Small intestine (tissue), 16 donors: ENCODE results near the gene TIGD1. TPM values are rescaled to one million over a fixed set of nuclear protein-coding genes. Genes with fewer than 3 reads are reported as not detected.

ENCODE experiments used
- DNase-seq, 2 donors: peaks; one replicate each; pipeline versions ENCODE4 v3.0.0 to v3.0.0-alpha.2; 2013
- FAIRE-seq: peaks from 2 replicates; lab custom pipeline; 2012; peaks lifted over from hg19 to GRCh38; lab: Jason Lieb, UNC
- H3K27ac ChIP-seq, 3 donors: one replicate each; pipeline ENCODE4 v1.5.1; 2013; ENCODE audit warnings: low read length in 2 of 3, mild to moderate bottlenecking in 2 of 3, control low read depth in 1 of 3, inconsistent platforms in 1 of 3, low read depth in 1 of 3, moderate library complexity in 1 of 3
- H3K27me3 ChIP-seq, 3 donors: one replicate each; pipeline ENCODE4 v1.6.1; 2013; ENCODE audit warnings: low read length in 3 of 3, inconsistent platforms in 1 of 3; ENCODE audit not compliant: control insufficient read depth in 3 of 3, insufficient read depth in 3 of 3
- H3K36me3 ChIP-seq, 3 donors: one replicate each; pipeline ENCODE4 v1.6.1; 2013; ENCODE audit warnings: low read length in 3 of 3, inconsistent platforms in 1 of 3, low read depth in 1 of 3, mild to moderate bottlenecking in 1 of 3, moderate library complexity in 1 of 3; ENCODE audit not compliant: control insufficient read depth in 3 of 3, insufficient read depth in 2 of 3
- H3K4me1 ChIP-seq, 3 donors: one replicate each; pipeline ENCODE4 v1.6.1; 2013; ENCODE audit warnings: low read length in 2 of 3, inconsistent platforms in 1 of 3, low read depth in 1 of 3, mild to moderate bottlenecking in 1 of 3, moderate library complexity in 1 of 3; ENCODE audit not compliant: control insufficient read depth in 3 of 3, insufficient read depth in 2 of 3
- H3K4me3 ChIP-seq, 3 donors: one replicate each; pipeline ENCODE4 v1.5.1; 2013; ENCODE audit warnings: low read length in 3 of 3, control low read depth in 1 of 3, inconsistent platforms in 1 of 3, low read depth in 1 of 3, mild to moderate bottlenecking in 1 of 3, moderate library complexity in 1 of 3
- H3K9me3 ChIP-seq, 2 donors: one replicate each; pipeline ENCODE4 v1.6.1; 2013; ENCODE audit warnings: low read depth in 1 of 2, low read length in 1 of 2; ENCODE audit not compliant: control insufficient read depth in 2 of 2, insufficient read depth in 1 of 2
- WGBS, 3 donors: extraction: QIAGEN DNeasy Blood & Tissue Kit; methylation state at CpG; one replicate each; pipeline ENCODE4 v1.1.7; 2013; 5-methylcytosine and 5-hydroxymethylcytosine counted together
- long read RNA-seq, 10 donors: transcript quantifications; one replicate each; lab custom pipeline, GENCODE V29; 2026
- polyA plus RNA-seq, 4 donors: library from polyadenylated mRNA; stranded (reverse) in 3 of 4; unstranded in 1 of 4; fragments of 200-250 nt in 3 of 4; fragments of 120-200 nt in 1 of 4; gene quantifications; one replicate each; pipeline versions ENCODE4 v1.2.1 to v1.2.3, GENCODE V29; 2013
- donor health status: healthy with polysubstance abuse.
- donor health status: control.
- donor health status: control.
- donor health status: Bipolar disorder and iron deficiency.
- donor health status: healthy.

The TIGD1 gene
- 1 to 10 TPM in 3 of 4 donors, under 1 TPM in 1; 0.54 to 6.6 (median 3.0) TPM for polyA plus RNA-seq
- long read RNA-seq, donor 1, result 0 reads
- long read RNA-seq, donor 2, partial matches to known transcripts, result 0 of 3 reads
- long read RNA-seq, donor 2, other reads (novel, unspliced or antisense), result 0 of 3 reads
- long read RNA-seq, donor 3, partial matches to known transcripts, result 0 of 3 reads
- long read RNA-seq, donor 3, other reads (novel, unspliced or antisense), result 0 of 3 reads
- long read RNA-seq, donor 4, result 0 reads
- long read RNA-seq, donor 5, partial matches to known transcripts, result 0 of 1 reads
- long read RNA-seq, donor 5, other reads (novel, unspliced or antisense), result 0 of 1 reads
- long read RNA-seq, donor 6, partial matches to known transcripts, result 0 of 1 reads
- long read RNA-seq, donor 6, other reads (novel, unspliced or antisense), result 0 of 1 reads
- long read RNA-seq, donor 7, result 0 reads
- long read RNA-seq, donor 8, partial matches to known transcripts, result 0 of 2 reads
- long read RNA-seq, donor 8, other reads (novel, unspliced or antisense), result 0 of 2 reads
- long read RNA-seq, donor 9, partial matches to known transcripts, result 0 of 2 reads
- long read RNA-seq, donor 9, other reads (novel, unspliced or antisense), result 0 of 2 reads
- long read RNA-seq, donor 10, partial matches to known transcripts, result 0 of 4 reads
- long read RNA-seq, donor 10, other reads (novel, unspliced or antisense), result 0 of 4 reads

DNA sequence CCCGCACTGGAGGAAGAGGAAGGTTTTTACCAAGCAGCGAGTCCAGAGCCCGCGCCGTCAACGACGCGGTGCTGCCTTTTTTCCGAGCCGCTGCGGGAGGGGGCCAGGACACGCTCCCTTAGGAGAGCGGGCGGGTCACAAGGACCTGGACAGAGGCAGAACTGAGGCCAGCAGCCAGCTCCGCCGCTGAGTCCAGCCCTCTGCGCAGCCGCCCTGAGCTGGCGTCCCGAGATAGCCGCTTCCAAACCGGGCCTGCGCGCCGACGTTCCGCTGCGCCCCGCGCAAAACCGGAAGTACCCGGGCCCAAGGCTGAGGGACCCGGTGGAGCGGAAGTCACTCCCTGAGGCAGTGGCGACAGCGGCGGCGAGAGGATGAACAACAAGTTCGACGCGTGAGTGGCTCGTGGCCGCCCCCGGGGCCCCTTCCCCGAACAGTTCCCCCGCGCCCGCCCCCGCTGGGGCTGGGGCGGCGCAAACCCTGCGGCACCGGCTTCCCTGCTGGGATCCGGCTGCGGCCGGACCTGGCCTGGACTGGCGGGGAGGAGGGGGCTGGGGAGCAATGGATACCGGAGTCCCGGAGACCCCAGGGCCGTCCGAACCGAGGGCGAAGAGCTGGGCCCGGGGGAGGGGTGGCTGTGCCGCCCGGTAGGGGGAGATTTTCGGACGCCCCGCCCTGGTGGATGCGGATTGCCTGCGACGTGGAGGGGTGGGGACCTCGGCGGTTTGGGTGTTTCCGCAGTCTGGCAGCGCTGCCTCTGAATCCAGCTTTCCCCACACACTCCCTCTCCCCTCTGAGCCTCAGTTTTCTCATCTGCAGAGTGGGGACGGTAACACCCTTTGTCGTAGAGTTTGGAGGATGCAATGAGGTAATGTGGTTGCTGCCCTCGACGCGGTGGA lies at the start of gene TIGD1, which contains the start of gene EIF4E2:
TSS of gene TIGD1 (minus strand) at position 204 of the 896 bp plus-strand sequence. CDS start 675 bp downstream, outside the sequence.
TSS of gene EIF4E2 (plus strand) at position 336 of the 896 bp plus-strand sequence. CDS start at position 372, 36 bp downstream.
- Histone ChIP-seq H3K4me1 (peaks cover 2 to 11% (median 5%) of the 10 kb centered on the region in 3 donors), H3K27ac (peak within 1 kb of the TSS; percentile 81 to 98 (median 92)), H3K9me3 (peaks cover 0 to 24% of the 10 kb centered on the region in 2 donors), H3K27me3 (no peaks in the 10 kb centered on the region), H3K36me3 (peaks cover 0 to 18% (median 3%) of the 10 kb centered on the region in 3 donors), H3K4me3 (peak within 1 kb of the TSS; percentile 70 to 97 (median 80))
- 0 to 1% (median 0%) methylated on average over 69 to 81 of the region's 81 CpGs for WGBS, 3 donors
- FAIRE-seq (no peak), DNase-seq (peak; percentile 93 to 98)

DNA sequence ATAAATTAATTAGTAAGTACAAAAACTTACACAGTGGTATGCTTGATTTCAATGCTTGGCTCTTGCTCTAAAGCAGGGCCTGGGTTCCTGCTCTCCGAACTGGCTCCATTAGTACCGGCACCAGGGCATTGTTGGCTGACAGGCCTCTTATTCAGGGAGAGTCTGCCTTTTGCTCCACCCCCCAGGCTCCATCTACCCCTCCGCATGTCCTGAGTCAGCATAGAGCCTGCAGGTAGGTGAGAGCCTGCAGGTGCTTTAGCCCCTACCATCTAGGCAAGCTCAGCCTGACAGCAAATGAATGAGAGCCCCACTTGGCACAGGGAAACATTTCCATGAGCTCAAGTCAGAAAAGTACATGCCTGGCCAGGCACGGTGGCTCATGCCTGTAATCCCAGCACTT lies 47.9 kb upstream of the TIGD1 start:
- Histone ChIP-seq H3K4me1 (peaks cover 0 to 11% (median 4%) of the 10 kb centered on the region in 3 donors), H3K27ac (no peak overlapping the region), H3K27me3 (no peaks in the 10 kb centered on the region), H3K9me3 (no peaks in the 10 kb centered on the region), H3K36me3 (no peaks in the 10 kb centered on the region), H3K4me3 (no peak overlapping the region)
- DNase-seq, result no peak
- FAIRE-seq, result no peak
- 88 to 92% (median 90%) methylated on average over 4 of the region's 4 CpGs for WGBS, 3 donors

DNA sequence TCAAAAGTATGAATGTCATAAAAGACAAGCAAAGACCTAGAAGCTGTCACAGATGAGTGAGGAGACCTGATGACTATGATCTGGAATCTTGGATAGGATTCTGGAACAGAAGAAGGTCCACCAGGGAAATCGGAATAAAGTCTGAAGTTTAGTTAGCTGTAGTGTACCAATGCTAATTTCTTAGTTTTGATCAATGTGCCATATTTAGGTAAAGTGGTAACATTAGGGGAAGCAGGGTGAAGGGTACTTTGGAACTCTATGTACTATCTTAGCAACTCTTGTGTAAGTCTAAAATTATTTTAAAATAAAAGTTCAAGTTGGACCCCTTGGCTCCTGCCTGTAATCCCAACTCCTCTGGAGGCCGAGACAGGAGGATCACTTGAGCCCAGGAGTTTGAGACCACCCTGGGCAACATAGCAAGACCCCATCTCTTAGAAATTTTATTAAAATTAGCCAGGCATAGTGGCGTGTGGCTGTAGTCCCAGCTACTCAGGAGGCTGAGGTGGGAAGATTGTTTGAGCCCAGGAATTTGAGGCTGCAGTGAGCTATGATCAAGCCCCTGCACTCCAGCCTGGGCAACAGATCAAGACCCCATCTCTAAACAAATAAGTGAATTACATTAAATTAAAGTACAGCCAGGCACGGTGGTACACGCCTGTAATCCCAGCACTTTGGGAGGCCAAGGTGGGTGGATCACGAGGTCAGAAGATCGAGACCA lies 47.2 kb upstream of the TIGD1 start:
- 82 to 96% (median 91%) methylated on average over 7 of the region's 7 CpGs for WGBS, 3 donors
- H3K27me3 ChIP-seq, result no peaks in the 10 kb centered on the region
- DNase-seq, result no peak
- H3K4me1 ChIP-seq, result peaks cover under 1 to 17% (median 7%) of the 10 kb centered on the region in 3 donors
- no peak overlapping the region for H3K4me3 ChIP-seq
- no peaks in the 10 kb centered on the region for H3K9me3 ChIP-seq
- H3K36me3 ChIP-seq, result no peaks in the 10 kb centered on the region
- no peak overlapping the region for H3K27ac ChIP-seq
- FAIRE-seq, result no peak

DNA sequence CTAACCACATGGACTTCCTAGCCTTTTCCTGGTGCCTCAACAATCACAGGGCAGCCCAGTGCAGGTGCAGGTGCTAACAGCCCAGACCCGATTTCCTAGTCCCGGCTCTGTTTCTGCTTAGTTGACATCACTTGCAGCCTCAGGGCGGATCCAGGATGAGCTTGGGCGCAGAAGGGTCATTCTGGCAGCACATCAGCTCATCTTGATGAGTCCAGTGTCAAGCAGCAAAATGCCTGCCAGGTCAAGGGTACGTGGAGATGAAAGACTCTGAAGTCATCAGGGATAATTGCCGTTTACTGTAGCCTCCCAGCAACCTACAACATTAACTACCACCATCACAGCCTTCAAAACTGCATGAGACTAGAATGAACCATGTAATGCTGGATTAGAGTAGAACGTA lies 43.6 kb upstream of the TIGD1 start:
- H3K36me3 ChIP-seq, result no peaks in the 10 kb centered on the region
- 67 to 84% (median 77%) methylated on average over 7 of the region's 7 CpGs for WGBS, 3 donors
- H3K27ac ChIP-seq, result no peak overlapping the region
- FAIRE-seq (no peak), DNase-seq (no peak)
- no peaks in the 10 kb centered on the region for H3K9me3 ChIP-seq
- no peak overlapping the region for H3K4me3 ChIP-seq
- peaks cover 2 to 19% (median 8%) of the 10 kb centered on the region in 3 donors for H3K4me1 ChIP-seq
- H3K27me3 ChIP-seq, result no peaks in the 10 kb centered on the region

DNA sequence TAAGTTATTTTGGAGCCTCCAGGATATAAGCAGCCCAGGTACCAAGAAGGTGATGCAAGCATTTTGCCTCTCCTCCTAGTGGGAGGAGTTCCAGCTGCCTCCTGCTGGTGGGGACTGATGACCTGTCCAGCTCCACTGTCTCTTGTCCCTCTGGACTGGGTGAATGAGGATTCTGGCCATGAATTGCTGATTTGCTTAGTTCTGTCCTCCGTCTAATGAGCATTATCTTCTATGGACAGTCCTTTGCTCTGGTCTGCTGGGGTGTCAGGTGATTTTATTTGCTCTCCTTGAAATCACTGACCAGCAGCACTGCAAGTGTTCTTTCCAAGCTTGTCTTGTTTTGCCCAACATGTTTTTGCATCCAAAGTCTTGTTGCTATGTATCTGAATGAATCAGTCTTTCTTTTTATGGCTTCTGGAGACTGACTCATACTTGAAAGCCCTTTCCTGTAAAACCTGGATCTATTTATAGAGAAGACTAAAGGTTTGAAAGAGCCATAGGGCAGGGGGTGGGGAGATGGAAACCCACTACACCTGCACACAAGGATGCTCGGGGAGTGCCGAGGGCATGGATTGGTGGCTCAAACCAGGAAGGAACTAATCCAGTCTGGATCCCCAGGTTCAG lies 42.5 kb upstream of the TIGD1 start:
- FAIRE-seq (no peak), DNase-seq (peak; percentile 87 to 90)
- no peaks in the 10 kb centered on the region for H3K27me3 ChIP-seq
- peaks cover 2 to 19% (median 8%) of the 10 kb centered on the region in 3 donors for H3K4me1 ChIP-seq
- H3K9me3 ChIP-seq, result no peaks in the 10 kb centered on the region
- peak overlapping the region; percentile 24 to 76 (median 74) for H3K27ac ChIP-seq
- H3K4me3 ChIP-seq, result no peak overlapping the region
- H3K36me3 ChIP-seq, result no peaks in the 10 kb centered on the region
- WGBS, 3 donors, result 13 to 61% (median 43%) methylated on average over 3 of the region's 3 CpGs

DNA sequence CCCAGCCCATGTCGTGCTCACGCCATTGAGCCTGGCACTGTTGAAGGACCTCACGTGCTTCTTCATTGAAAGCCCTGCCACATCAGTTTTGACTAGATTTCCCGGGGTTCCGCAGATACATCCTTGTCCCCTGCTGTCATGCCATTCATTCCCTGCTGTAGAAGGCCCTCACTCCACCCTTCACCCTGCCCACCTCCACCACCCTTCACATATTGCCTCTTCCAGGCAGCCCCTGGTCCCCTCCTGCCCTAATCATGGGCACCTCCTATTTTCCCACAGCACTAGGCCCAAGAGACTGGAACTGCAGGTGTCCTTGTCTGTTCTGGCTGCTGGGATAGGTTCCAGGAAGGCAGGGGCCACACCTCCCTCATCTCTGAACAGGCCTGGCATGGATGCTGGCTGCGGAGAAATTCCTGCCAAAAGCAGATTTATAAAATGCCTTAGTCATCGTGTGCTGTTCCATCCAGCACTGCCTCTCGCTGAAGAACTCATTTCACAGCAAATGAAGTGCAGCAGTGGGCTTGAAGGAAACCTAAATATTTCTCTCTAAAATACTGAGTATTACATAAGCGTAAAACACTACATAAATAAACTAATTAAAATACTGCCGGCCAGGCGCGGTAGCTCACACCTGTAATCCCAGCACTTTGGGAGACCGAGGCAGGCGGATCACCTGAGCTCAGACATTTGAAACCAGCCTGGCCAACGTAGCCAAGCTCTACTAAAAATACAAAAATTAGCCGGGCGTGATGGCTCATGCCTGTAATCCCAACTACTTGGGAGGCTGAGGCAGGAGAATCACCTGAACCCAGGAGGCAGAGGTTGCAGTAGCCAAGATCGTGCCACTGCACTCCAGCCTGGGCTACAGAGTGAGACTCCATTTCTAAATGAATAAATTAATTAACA lies 38.6 kb upstream of the TIGD1 start:
- peaks cover 0 to 4% (median 0%) of the 10 kb centered on the region in 3 donors for H3K36me3 ChIP-seq
- H3K4me3 ChIP-seq, result no peak overlapping the region
- H3K4me1 ChIP-seq, result peaks cover 2 to 14% (median 8%) of the 10 kb centered on the region in 3 donors
- H3K27me3 ChIP-seq, result no peaks in the 10 kb centered on the region
- WGBS, 3 donors, result 28 to 73% (median 53%) methylated on average over 18 of the region's 18 CpGs
- FAIRE-seq (no peak), DNase-seq (peak in 1 of 2 donors; percentile 84)
- peaks cover 0 to 3% of the 10 kb centered on the region in 2 donors for H3K9me3 ChIP-seq
- H3K27ac ChIP-seq, result no peak overlapping the region
